VCaP (cell line): ENCODE measurements around the gene CDH13.

ENCODE experiments used
- H3K27ac ChIP-seq: fragments of 450-650 bp; 2 replicates; pipeline ENCODE4 v1.5.1; 2017
- CTCF ChIP-seq: fragments of 450-650 bp; conservative IDR thresholded peaks from 2 replicates; pipeline ENCODE4 v1.5.1; 2017; ENCODE audit warnings: mild to moderate bottlenecking, moderate library complexity

Gene CDH13

GRCh38 chr16:83774066-83774465 lies 1147.3 kb downstream of the CDH13 start:
- no peak overlapping the region for H3K27ac ChIP-seq
- TF ChIP-seq CTCF: no peak

- no peak for TF ChIP-seq CTCF
- no peak overlapping the region for H3K27ac ChIP-seq
Measured at GRCh38 chr16:83776944-83777343, 1150.2 kb downstream of the CDH13 start.

- H3K27ac ChIP-seq: peak overlapping the region; percentile 70
- TF ChIP-seq CTCF: no peak
Measured at GRCh38 chr16:83779886-83780285, 1153.1 kb downstream of the CDH13 start.

GRCh38 chr16:83785455-83785854 lies 1158.7 kb downstream of the CDH13 start:
- TF ChIP-seq CTCF: no peak
- no peak overlapping the region for H3K27ac ChIP-seq

GRCh38 chr16:83789642-83790401 lies 1163.1 kb downstream of the CDH13 start:
- no peak for TF ChIP-seq CTCF

GRCh38 chr16:83791916-83792315 lies 1165.1 kb downstream of the CDH13 start:
- H3K27ac ChIP-seq: no peak overlapping the region
- no peak for TF ChIP-seq CTCF

More at GRCh38 chr16:83789642-83790401, 1163.1 kb downstream of the CDH13 start:
- no peak overlapping the region for H3K27ac ChIP-seq

- no peak overlapping the region; the same call in 1 of the 2 replicates for H3K27ac ChIP-seq
- 0 out of 2 replicates have a peak, but pooled peaks have one; percentile 13 for TF ChIP-seq CTCF
Measured at GRCh38 chr16:83792391-83792790, 1165.6 kb downstream of the CDH13 start.
